ENCODE results near the gene RIIAD1. TPM values are rescaled to one million over a fixed set of nuclear protein-coding genes. Genes with fewer than 3 reads are reported as not detected.

The RIIAD1 gene
- total RNA-seq, 1 experiment from 2014 or later: not detected

DNA sequence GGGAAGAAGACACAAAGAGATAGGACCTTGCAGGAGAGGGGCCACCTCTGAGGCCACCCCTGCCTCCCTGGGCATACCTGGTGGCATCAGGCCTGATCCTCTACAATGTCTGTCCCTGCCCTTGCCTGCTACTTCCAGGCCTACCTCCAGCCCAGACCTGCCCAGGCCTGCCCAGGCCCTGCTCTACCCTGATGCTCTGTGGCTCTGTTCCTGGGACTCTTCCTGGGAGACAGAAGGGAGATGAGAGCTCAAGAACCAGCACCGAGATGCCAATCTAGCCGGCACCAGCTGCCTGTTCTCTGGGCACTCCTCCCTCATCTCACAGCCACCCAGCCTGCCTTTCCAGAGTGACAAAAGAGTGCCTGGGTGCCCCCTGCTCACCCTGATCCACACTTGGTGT is 7.4 kb upstream of the RIIAD1 start:
- no peak overlapping the region for H3K4me3 ChIP-seq
- no peaks in the 10 kb centered on the region for H4K20me1 ChIP-seq (ENCODE audit: insufficient read depth)
- H3K9me3 ChIP-seq (ENCODE audit: insufficient read depth, low read depth): no peaks in the 10 kb centered on the region
- no peaks in the 10 kb centered on the region for H3K36me3 ChIP-seq (ENCODE audit: low read depth)
- no peak overlapping the region for H2AFZ ChIP-seq
- H3K27me3 ChIP-seq (ENCODE audit: insufficient read depth, low read depth): peaks cover 59% of the 10 kb centered on the region
- H3K27ac ChIP-seq: no peak overlapping the region
- intact Hi-C loops (cut with micrococcal nuclease; ENCODE audit: unreplicated experiment): no loop called here
- H3K4me1 ChIP-seq (replicated peaks; ENCODE audit: insufficient read depth): no peaks in the 10 kb centered on the region
- no peaks in the 10 kb centered on the region for H3K79me2 ChIP-seq (ENCODE audit: low read depth)
- H3F3A ChIP-seq (ENCODE audit: insufficient read depth, low read depth): no peaks in the 10 kb centered on the region
- no peak for DNase-seq
- CTCF ChIA-PET: no interaction called here
- no TSS peak for BruUV-seq (replicated peaks)
- TF ChIP-seq EZH2 (IDR thresholded peaks at IDR 0.05; ENCODE audit: low read depth) (no peak), CTCF (conservative IDR thresholded peaks at IDR 0.05) (no peak)
- POLR2A ChIA-PET (ENCODE audit: unreplicated experiment): no interaction called here
- H3K4me2 ChIP-seq: no peak overlapping the region
- H3K9me2 ChIP-seq (ENCODE audit: insufficient read depth): no peaks in the 10 kb centered on the region

- ChIA-PET POLR2A (ENCODE audit: unreplicated experiment) (no interaction called here), CTCF (no interaction called here)
- Histone ChIP-seq H3F3A (ENCODE audit: insufficient read depth, low read depth) (no peaks in the 10 kb centered on the region), H3K4me1 (replicated peaks; ENCODE audit: insufficient read depth) (no peaks in the 10 kb centered on the region), H3K36me3 (ENCODE audit: low read depth) (no peaks in the 10 kb centered on the region), H2AFZ (no peak overlapping the region), H3K27ac (no peak overlapping the region), H3K79me2 (ENCODE audit: low read depth) (no peaks in the 10 kb centered on the region), H3K4me2 (no peak overlapping the region), H3K9me3 (ENCODE audit: insufficient read depth, low read depth) (no peaks in the 10 kb centered on the region), H4K20me1 (ENCODE audit: insufficient read depth) (no peaks in the 10 kb centered on the region), H3K9me2 (ENCODE audit: insufficient read depth) (no peaks in the 10 kb centered on the region), H3K27me3 (ENCODE audit: insufficient read depth, low read depth) (peaks cover 63% of the 10 kb centered on the region), H3K4me3 (no peak overlapping the region)
- intact Hi-C loops (cut with micrococcal nuclease; ENCODE audit: unreplicated experiment): no loop called here
- no peak for DNase-seq
- no TSS peak for BruUV-seq (replicated peaks)
- no peak for TF ChIP-seq CTCF (conservative IDR thresholded peaks at IDR 0.05)
- no peak for TF ChIP-seq EZH2 (IDR thresholded peaks at IDR 0.05; ENCODE audit: low read depth)
These were observed 6.2 kb upstream of the RIIAD1 start for GRCh38 chr1:151714820-151715725.

DNA sequence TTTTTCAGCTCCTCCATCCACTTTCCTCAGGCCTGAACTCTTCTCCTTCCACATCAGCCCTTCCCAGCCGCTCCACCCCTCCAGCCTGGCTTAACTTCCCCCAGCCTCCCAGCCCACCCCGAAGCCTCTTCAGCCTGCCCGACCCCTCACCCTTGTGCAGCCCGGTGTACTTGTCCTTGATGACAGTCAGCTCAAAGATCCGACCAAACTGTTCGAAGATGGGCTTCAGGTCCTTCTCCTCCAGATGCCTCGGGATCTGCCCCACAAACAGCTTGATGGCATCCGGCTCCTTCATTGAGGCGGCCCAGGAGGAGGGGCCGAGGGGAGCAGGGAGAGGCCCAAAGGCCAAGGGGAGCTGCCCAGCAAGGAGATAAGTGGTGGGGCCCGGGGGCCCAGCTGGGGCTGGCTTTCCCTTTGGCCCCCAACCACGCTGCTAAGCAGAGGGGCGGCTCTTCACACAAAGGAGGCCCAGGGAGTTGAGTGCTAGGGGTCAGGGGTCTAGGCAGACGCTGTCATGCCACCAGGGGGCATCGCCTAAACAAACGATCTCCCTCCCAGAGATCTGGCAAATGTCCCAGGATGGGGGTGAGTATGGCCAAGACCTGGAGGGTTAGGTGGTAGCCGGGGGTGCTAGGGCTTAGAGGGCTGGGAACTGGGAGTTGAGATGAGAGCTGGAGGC is 5.5 kb upstream of the RIIAD1 start:
- POLR2A ChIA-PET (ENCODE audit: unreplicated experiment): no interaction called here
- BruUV-seq (replicated peaks): no TSS peak

More for the DNA sequence above, 5.5 kb upstream of the RIIAD1 start:
- H3K27ac ChIP-seq: no peak overlapping the region
- no peaks in the 10 kb centered on the region for H3K36me3 ChIP-seq (ENCODE audit: low read depth)
- TF ChIP-seq EZH2 (IDR thresholded peaks at IDR 0.05; ENCODE audit: low read depth) (no peak), CTCF (conservative IDR thresholded peaks at IDR 0.05) (no peak)
- H3K4me1 ChIP-seq (replicated peaks; ENCODE audit: insufficient read depth): no peaks in the 10 kb centered on the region
- H3F3A ChIP-seq (ENCODE audit: insufficient read depth, low read depth): no peaks in the 10 kb centered on the region
- H3K9me2 ChIP-seq (ENCODE audit: insufficient read depth): no peaks in the 10 kb centered on the region
- no peak overlapping the region for H3K4me2 ChIP-seq
- H2AFZ ChIP-seq: no peak overlapping the region
- peaks cover 60% of the 10 kb centered on the region for H3K27me3 ChIP-seq (ENCODE audit: insufficient read depth, low read depth)
- no peak for DNase-seq
- intact Hi-C loops (cut with micrococcal nuclease; ENCODE audit: unreplicated experiment): no loop called here
- H3K4me3 ChIP-seq: no peak overlapping the region
- H3K9me3 ChIP-seq (ENCODE audit: insufficient read depth, low read depth): no peaks in the 10 kb centered on the region
- CTCF ChIA-PET: no interaction called here
- no peaks in the 10 kb centered on the region for H3K79me2 ChIP-seq (ENCODE audit: low read depth)
- no peaks in the 10 kb centered on the region for H4K20me1 ChIP-seq (ENCODE audit: insufficient read depth)

Data from PC-9 (cell line).